ENCODE results near the gene TSKU.

The TSKU gene

GRCh38 chr11:76837696-76838677 is 54.8 kb downstream of the TSKU start:
- no peak overlapping the region for H3K4me3 ChIP-seq (ENCODE audit: low read depth, low read length)
- no peak for DNase-seq (ENCODE audit: low read depth, low spot score)
- TF ChIP-seq, protein P1, sequence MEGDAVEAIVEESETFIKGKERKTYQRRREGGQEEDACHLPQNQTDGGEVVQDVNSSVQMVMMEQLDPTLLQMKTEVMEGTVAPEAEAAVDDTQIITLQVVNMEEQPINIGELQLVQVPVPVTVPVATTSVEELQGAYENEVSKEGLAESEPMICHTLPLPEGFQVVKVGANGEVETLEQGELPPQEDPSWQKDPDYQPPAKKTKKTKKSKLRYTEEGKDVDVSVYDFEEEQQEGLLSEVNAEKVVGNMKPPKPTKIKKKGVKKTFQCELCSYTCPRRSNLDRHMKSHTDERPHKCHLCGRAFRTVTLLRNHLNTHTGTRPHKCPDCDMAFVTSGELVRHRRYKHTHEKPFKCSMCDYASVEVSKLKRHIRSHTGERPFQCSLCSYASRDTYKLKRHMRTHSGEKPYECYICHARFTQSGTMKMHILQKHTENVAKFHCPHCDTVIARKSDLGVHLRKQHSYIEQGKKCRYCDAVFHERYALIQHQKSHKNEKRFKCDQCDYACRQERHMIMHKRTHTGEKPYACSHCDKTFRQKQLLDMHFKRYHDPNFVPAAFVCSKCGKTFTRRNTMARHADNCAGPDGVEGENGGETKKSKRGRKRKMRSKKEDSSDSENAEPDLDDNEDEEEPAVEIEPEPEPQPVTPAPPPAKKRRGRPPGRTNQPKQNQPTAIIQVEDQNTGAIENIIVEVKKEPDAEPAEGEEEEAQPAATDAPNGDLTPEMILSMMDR (IDR thresholded peaks at IDR 0.05; ENCODE audit: low read depth, low read length), result no peak
- in situ Hi-C loops (cut with HindIII; ENCODE audit: low sequenced_read_pairs), result no loop called here

DNA sequence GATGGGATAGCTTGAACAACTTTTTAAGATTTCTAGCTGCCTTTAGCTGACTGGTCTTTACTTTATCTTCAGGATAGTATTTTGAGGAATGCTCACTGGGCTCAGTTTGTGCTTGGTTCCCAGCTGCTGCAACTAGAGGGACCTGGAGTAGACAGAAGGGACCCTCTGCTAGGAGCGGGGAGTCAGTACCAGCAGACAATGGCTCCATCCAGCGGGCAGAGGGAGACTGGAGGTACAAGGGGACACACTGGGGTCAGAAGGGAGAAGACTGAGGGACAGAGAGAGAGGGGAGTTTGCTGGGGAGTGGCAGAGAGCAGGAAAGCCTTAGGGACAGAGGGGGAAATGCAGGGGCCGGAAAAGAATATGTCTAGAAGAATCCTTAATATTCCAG is 55.5 kb downstream of the TSKU start:
- TF ChIP-seq, protein P1 (IDR thresholded peaks at IDR 0.05; ENCODE audit: low read depth, low read length), result peak; percentile 52
- no peak for DNase-seq (ENCODE audit: low read depth, low spot score)
- in situ Hi-C loops (cut with HindIII; ENCODE audit: low sequenced_read_pairs), result no loop called here
- no peak overlapping the region for H3K4me3 ChIP-seq (ENCODE audit: low read depth, low read length)

GRCh38 chr11:76839311-76839710 is 56.2 kb downstream of the TSKU start:
- TF ChIP-seq, protein P1 (IDR thresholded peaks at IDR 0.05; ENCODE audit: low read depth, low read length), result no peak
- in situ Hi-C loops (cut with HindIII; ENCODE audit: low sequenced_read_pairs), result no loop called here
- no peak overlapping the region for H3K4me3 ChIP-seq (ENCODE audit: low read depth, low read length)
- no peak for DNase-seq (ENCODE audit: low read depth, low spot score)

DNA sequence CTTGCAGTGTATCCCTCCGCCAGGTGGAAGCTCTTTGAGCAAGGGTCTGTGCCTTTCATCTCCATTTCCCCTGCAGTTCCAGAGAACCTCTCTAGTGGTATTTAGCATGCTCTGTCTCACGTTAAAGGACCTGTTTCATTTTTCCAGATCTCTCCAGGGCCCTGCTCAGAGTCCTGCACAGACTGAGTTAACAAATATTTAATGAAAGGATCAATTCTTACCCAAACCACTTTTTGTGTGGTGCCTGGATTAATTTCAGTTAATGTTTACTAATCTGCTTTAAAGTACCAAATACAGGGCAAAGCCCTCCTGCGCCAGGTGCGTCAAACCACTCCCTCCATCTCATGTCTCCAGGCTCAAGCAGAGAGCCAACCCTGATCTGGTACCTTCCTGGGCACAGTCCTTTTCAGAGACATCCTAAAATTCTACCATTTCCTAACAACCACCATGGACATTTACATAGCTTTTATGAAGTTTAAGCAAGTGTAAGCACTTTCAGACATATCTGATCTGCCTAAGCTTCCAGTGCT is 58.8 kb downstream of the TSKU start:
- in situ Hi-C loops (cut with HindIII; ENCODE audit: low sequenced_read_pairs), result no loop called here
- DNase-seq (ENCODE audit: low read depth, low spot score), result no peak
- no peak overlapping the region for H3K4me3 ChIP-seq (ENCODE audit: low read depth, low read length)
- TF ChIP-seq, protein P1 (IDR thresholded peaks at IDR 0.05; ENCODE audit: low read depth, low read length), result no peak

- in situ Hi-C loops (cut with HindIII; ENCODE audit: low sequenced_read_pairs), result no loop called here
- no peak overlapping the region for H3K4me3 ChIP-seq (ENCODE audit: low read depth, low read length)
- no peak for DNase-seq (ENCODE audit: low read depth, low spot score)
- TF ChIP-seq, protein P1 (IDR thresholded peaks at IDR 0.05; ENCODE audit: low read depth, low read length), result no peak
Measured at GRCh38 chr11:76843907-76844306, 60.8 kb downstream of the TSKU start.

GRCh38 chr11:76844511-76844910 is 61.4 kb downstream of the TSKU start:
- DNase-seq (ENCODE audit: low read depth, low spot score), result no peak
- in situ Hi-C loops (cut with HindIII; ENCODE audit: low sequenced_read_pairs), result no loop called here
- TF ChIP-seq, protein P1 (IDR thresholded peaks at IDR 0.05; ENCODE audit: low read depth, low read length), result no peak
- no peak overlapping the region for H3K4me3 ChIP-seq (ENCODE audit: low read depth, low read length)
